ENCODE results near the gene RGL4.

RGL4 gene

DNA sequence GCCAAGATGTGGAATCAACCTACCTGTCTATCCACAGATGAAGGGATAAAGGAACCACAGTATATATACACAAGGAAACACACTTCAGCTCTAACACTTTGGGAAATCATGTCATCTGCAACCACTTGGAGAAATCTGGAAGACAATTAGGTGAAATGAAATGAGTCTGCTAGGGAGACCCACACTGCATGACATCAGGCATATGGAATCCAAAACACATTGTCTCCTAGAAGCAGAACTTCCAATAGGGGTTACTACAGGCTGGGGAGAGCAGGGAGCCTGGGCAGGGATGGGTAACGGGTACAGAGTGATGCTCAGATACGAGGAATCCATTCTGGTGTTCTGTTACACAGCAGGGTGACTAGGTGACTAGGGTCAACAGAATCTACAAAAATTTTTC, 18.3 kb downstream of the RGL4 start:
- H4K20me1 ChIP-seq (ENCODE audit: control insufficient read depth, insufficient read depth, low read depth, low read length): no peaks in the 10 kb centered on the region; the same call in 1 of the 2 replicates
- H3K4me1 ChIP-seq (ENCODE audit: control insufficient read depth, low read length): no peaks in the 10 kb centered on the region
- no peaks in the 10 kb centered on the region for H3K27me3 ChIP-seq (ENCODE audit: control insufficient read depth, low read length)
- no peak for TF ChIP-seq EZH2phosphoT487 (IDR thresholded peaks at IDR 0.05; ENCODE audit: borderline replicate concordance, low read length)
- TF ChIP-seq, protein P1, sequence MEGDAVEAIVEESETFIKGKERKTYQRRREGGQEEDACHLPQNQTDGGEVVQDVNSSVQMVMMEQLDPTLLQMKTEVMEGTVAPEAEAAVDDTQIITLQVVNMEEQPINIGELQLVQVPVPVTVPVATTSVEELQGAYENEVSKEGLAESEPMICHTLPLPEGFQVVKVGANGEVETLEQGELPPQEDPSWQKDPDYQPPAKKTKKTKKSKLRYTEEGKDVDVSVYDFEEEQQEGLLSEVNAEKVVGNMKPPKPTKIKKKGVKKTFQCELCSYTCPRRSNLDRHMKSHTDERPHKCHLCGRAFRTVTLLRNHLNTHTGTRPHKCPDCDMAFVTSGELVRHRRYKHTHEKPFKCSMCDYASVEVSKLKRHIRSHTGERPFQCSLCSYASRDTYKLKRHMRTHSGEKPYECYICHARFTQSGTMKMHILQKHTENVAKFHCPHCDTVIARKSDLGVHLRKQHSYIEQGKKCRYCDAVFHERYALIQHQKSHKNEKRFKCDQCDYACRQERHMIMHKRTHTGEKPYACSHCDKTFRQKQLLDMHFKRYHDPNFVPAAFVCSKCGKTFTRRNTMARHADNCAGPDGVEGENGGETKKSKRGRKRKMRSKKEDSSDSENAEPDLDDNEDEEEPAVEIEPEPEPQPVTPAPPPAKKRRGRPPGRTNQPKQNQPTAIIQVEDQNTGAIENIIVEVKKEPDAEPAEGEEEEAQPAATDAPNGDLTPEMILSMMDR (IDR thresholded peaks at IDR 0.05; ENCODE audit: low read depth, low read length, poor library complexity, severe bottlenecking): no peak
- H3K4me3 ChIP-seq (ENCODE audit: low read length): no peak overlapping the region
- peaks cover 19% of the 10 kb centered on the region for H3K79me2 ChIP-seq (ENCODE audit: control insufficient read depth, low read length)
- H3K4me2 ChIP-seq (ENCODE audit: low read length): no peak overlapping the region
- H3F3A ChIP-seq (ENCODE audit: control insufficient read depth, insufficient read depth): no peaks in the 10 kb centered on the region
- H3K27ac ChIP-seq (ENCODE audit: low read depth, low read length): no peak overlapping the region
- no peaks in the 10 kb centered on the region for H3K9me2 ChIP-seq (replicated peaks; ENCODE audit: control insufficient read depth, low read length)
- no peaks in the 10 kb centered on the region for H3K9me3 ChIP-seq (ENCODE audit: control insufficient read depth, insufficient read depth, low read length)
- peaks cover 90% of the 10 kb centered on the region for H3K36me3 ChIP-seq (ENCODE audit: control insufficient read depth, low read length)

DNA sequence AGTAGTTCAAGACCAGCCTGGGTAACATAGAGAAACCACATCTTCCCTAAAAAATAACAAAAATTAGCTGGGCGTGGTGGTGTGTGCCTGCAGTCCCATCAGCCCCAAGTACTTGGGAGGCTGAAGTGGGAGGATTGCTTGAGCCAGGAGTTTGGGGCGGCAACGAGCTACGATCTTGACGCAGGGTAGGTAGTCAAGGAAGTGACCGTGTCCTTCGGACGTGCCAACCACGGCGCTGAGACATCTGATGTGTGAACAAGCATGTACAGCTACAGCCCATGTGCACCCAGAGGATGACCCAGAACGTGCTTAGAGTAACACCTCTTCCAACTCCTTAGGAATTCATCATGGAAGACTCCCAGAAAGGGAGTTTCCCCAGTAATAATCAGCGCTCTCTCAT, 21.4 kb downstream of the RGL4 start:
- H3K27me3 ChIP-seq (ENCODE audit: control insufficient read depth, low read length): no peaks in the 10 kb centered on the region
- H3K79me2 ChIP-seq (ENCODE audit: control insufficient read depth, low read length): peaks cover 23% of the 10 kb centered on the region
- H3K36me3 ChIP-seq (ENCODE audit: control insufficient read depth, low read length): peaks cover 68% of the 10 kb centered on the region
- H3K27ac ChIP-seq (ENCODE audit: low read depth, low read length): no peak overlapping the region
- no peaks in the 10 kb centered on the region for H4K20me1 ChIP-seq (ENCODE audit: control insufficient read depth, insufficient read depth, low read depth, low read length)
- TF ChIP-seq, protein P1 (IDR thresholded peaks at IDR 0.05; ENCODE audit: low read depth, low read length, poor library complexity, severe bottlenecking): no peak
- no peak for TF ChIP-seq EZH2phosphoT487 (IDR thresholded peaks at IDR 0.05; ENCODE audit: borderline replicate concordance, low read length)
- no peaks in the 10 kb centered on the region for H3F3A ChIP-seq (ENCODE audit: control insufficient read depth, insufficient read depth)
- no peaks in the 10 kb centered on the region for H3K9me2 ChIP-seq (replicated peaks; ENCODE audit: control insufficient read depth, low read length)
- H3K4me3 ChIP-seq (ENCODE audit: low read length): no peak overlapping the region
- no peak overlapping the region for H3K4me2 ChIP-seq (ENCODE audit: low read length)
- H3K4me1 ChIP-seq (ENCODE audit: control insufficient read depth, low read length): peaks cover 13% of the 10 kb centered on the region
- H3K9me3 ChIP-seq (ENCODE audit: control insufficient read depth, insufficient read depth, low read length): no peaks in the 10 kb centered on the region

DNA sequence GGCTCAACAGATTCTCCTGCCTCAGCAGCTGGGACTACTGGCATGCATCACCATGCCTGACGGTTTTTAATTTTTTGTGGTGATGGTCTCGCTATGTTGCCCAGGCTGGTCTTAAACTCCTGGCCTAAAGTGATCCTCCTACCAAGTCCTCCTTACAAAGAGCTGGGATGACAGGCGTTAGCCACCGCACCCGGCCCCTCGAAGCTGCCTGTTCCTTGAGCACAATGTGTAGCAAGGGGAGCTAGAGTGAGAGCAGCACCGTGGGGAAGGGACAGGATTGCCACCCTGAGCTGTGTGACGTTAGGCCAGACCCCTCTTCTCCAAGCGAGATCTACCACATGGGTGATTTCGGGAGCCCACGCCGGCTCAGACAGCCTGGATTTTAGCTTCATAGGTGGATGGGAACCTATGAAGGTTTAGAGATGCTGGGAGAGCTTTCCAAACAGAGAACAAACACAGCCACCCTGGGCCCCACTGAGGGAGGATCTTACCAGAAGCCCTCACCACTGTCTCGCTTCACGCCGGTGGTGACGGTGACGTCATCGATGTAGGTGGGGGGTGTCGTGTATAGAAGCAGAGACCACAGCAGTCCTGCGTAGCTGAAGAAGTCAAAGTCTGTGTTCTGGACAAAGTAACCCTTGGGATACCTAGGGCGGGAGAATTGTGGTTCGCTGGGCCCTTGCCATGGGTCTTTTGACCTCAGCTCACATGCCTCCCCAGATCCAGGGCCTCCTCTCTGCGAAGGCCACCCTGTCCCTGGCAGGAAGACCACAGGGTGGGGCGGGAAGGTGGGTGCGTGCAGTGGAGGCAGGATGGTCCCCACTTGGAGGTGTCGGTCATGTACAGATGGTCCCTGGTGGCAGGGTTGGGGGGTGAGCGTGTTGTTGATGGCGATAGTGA, 23.1 kb downstream of the RGL4 start:
- Histone ChIP-seq H3K4me2 (ENCODE audit: low read length) (no peak overlapping the region), H3K27ac (ENCODE audit: low read depth, low read length) (no peak overlapping the region)

More for the DNA sequence above, 23.1 kb downstream of the RGL4 start:
- Histone ChIP-seq H4K20me1 (ENCODE audit: control insufficient read depth, insufficient read depth, low read depth, low read length) (no peaks in the 10 kb centered on the region), H3F3A (ENCODE audit: control insufficient read depth, insufficient read depth) (no peaks in the 10 kb centered on the region), H3K79me2 (ENCODE audit: control insufficient read depth, low read length) (peaks cover 23% of the 10 kb centered on the region), H3K4me3 (ENCODE audit: low read length) (no peak overlapping the region), H3K9me3 (ENCODE audit: control insufficient read depth, insufficient read depth, low read length) (no peaks in the 10 kb centered on the region), H3K36me3 (ENCODE audit: control insufficient read depth, low read length) (peaks cover 51% of the 10 kb centered on the region), H3K4me1 (ENCODE audit: control insufficient read depth, low read length) (peaks cover 20% of the 10 kb centered on the region), H3K27me3 (ENCODE audit: control insufficient read depth, low read length) (no peaks in the 10 kb centered on the region), H3K9me2 (replicated peaks; ENCODE audit: control insufficient read depth, low read length) (no peaks in the 10 kb centered on the region)
- no peak for TF ChIP-seq EZH2phosphoT487 (IDR thresholded peaks at IDR 0.05; ENCODE audit: borderline replicate concordance, low read length)
- TF ChIP-seq, protein P1 (IDR thresholded peaks at IDR 0.05; ENCODE audit: low read depth, low read length, poor library complexity, severe bottlenecking): no peak

Measured in DOHH2 (cell line).